H9 (cell line): ENCODE data around the gene ANKRD11. TPM values are rescaled to one million over a fixed set of nuclear protein-coding genes. Genes with fewer than 3 reads are reported as not detected.

Experiments used
- DNase-seq: peaks from one replicate; pipeline ENCODE4 v3.0.0-alpha.2; 2017
- H2AFZ ChIP-seq: one replicate; pipeline ENCODE4 v1.6.1; 2013; ENCODE audit warnings: mild to moderate bottlenecking, low read length, control low read depth, moderate library complexity
- H2AK5ac ChIP-seq: 2 replicates; pipeline ENCODE4 v1.6.1; 2013; ENCODE audit warnings: low read length, control low read depth, mixed read lengths; ENCODE audit not compliant: insufficient read length
- H2BK120ac ChIP-seq: one replicate; pipeline ENCODE4 v1.6.1; 2013; ENCODE audit warnings: low read depth, mild to moderate bottlenecking, low read length, control low read depth, inconsistent platforms; ENCODE audit not compliant: poor library complexity, severe bottlenecking
- H2BK12ac ChIP-seq: 2 replicates; pipeline ENCODE4 v1.6.1; 2013; ENCODE audit warnings: low read length, control low read depth, mixed read lengths, low read depth; ENCODE audit not compliant: insufficient read length
- H2BK15ac ChIP-seq: 2 replicates; pipeline ENCODE4 v1.6.1; 2013; ENCODE audit warnings: low read depth, low read length, control low read depth
- H2BK20ac ChIP-seq: one replicate; pipeline ENCODE4 v1.6.1; 2013; ENCODE audit warnings: low read depth, mild to moderate bottlenecking, low read length, control low read depth, inconsistent platforms; ENCODE audit not compliant: poor library complexity, severe bottlenecking
- H2BK5ac ChIP-seq: 2 replicates; pipeline ENCODE4 v1.6.1; 2013; ENCODE audit warnings: low read length, control low read depth, mixed read lengths; ENCODE audit not compliant: insufficient read length
- H3K14ac ChIP-seq: 2 replicates; pipeline ENCODE4 v1.6.1; 2013; ENCODE audit warnings: low read length, control low read depth; ENCODE audit not compliant: insufficient read depth
- H3K18ac ChIP-seq: 2 replicates; pipeline ENCODE4 v1.6.1; 2013; ENCODE audit warnings: low read depth, mild to moderate bottlenecking, mixed read lengths, low read length, control low read depth; ENCODE audit not compliant: insufficient read length
- H3K23ac ChIP-seq: 2 replicates; pipeline ENCODE4 v1.6.1; 2013; ENCODE audit warnings: low read length, control low read depth, mixed read lengths, low read depth; ENCODE audit not compliant: insufficient read length
- H3K23me2 ChIP-seq: 2 replicates; pipeline ENCODE4 v1.6.1; 2013; ENCODE audit warnings: low read depth, mild to moderate bottlenecking, mixed read lengths, low read length, control low read depth; ENCODE audit not compliant: insufficient read length, poor library complexity, severe bottlenecking
- H3K27ac ChIP-seq: 2 replicates; pipeline ENCODE4 v1.5.1; 2013; ENCODE audit warnings: low read length, control low read depth, mixed read lengths, low read depth; ENCODE audit not compliant: insufficient read length
- H3K27me3 ChIP-seq: 2 replicates; pipeline ENCODE4 v1.6.1; 2013; ENCODE audit warnings: low read length, control low read depth, inconsistent platforms; ENCODE audit not compliant: insufficient read depth
- H3K4ac ChIP-seq: 2 replicates; pipeline ENCODE4 v1.6.1; 2013; ENCODE audit warnings: low read depth, mild to moderate bottlenecking, control low read depth, inconsistent platforms, low read length, moderate library complexity
- H3K4me1 ChIP-seq: 2 replicates; pipeline ENCODE4 v1.6.1; 2013; ENCODE audit warnings: low read length, control low read depth, inconsistent platforms; ENCODE audit not compliant: insufficient read depth
- H3K4me2 ChIP-seq: 2 replicates; pipeline ENCODE4 v1.6.1; 2013; ENCODE audit warnings: low read length, control low read depth, mixed read lengths; ENCODE audit not compliant: insufficient read length, insufficient read depth
- H3K56ac ChIP-seq: 2 replicates; pipeline ENCODE4 v1.6.1; 2013; ENCODE audit warnings: low read depth, mild to moderate bottlenecking, mixed read lengths, low read length, control low read depth; ENCODE audit not compliant: insufficient read length
- H3K79me1 ChIP-seq: 2 replicates; pipeline ENCODE4 v1.6.1; 2013; ENCODE audit warnings: low read depth, mild to moderate bottlenecking, moderate library complexity, low read length, control low read depth, inconsistent platforms; ENCODE audit not compliant: insufficient read depth, poor library complexity, severe bottlenecking
- H3K79me2 ChIP-seq: 2 replicates; pipeline ENCODE4 v1.6.1; 2013; ENCODE audit warnings: low read length, control low read depth, inconsistent platforms; ENCODE audit not compliant: insufficient read depth
- H3K9ac ChIP-seq: 2 replicates; pipeline ENCODE4 v1.6.1; 2013; ENCODE audit warnings: low read length, control low read depth, mixed read lengths; ENCODE audit not compliant: insufficient read length; ENCODE audit errors: extremely low read depth
- H3K9me3 ChIP-seq: one replicate; pipeline ENCODE4 v1.6.1; 2013; ENCODE audit warnings: low read depth, low read length, inconsistent platforms; ENCODE audit not compliant: control insufficient read depth
- H3T11ph ChIP-seq: one replicate; pipeline ENCODE4 v1.6.1; 2013; ENCODE audit warnings: mild to moderate bottlenecking, low read length, control low read depth, inconsistent platforms
- H4K20me1 ChIP-seq: one replicate; pipeline ENCODE4 v1.6.1; 2013; ENCODE audit not compliant: control insufficient read depth, insufficient read length, insufficient read depth
- H4K5ac ChIP-seq: 2 replicates; pipeline ENCODE4 v1.6.1; 2013; ENCODE audit warnings: low read depth, mild to moderate bottlenecking, mixed read lengths, low read length, control low read depth; ENCODE audit not compliant: insufficient read length
- H4K8ac ChIP-seq: replicated peaks from 2 replicates; pipeline ENCODE4 v1.6.1; 2013; ENCODE audit warnings: low read length, control low read depth, mixed read lengths, low read depth; ENCODE audit not compliant: insufficient read length
- H4K91ac ChIP-seq: 2 replicates; pipeline ENCODE4 v1.6.1; 2013; ENCODE audit warnings: low read depth, mild to moderate bottlenecking, moderate library complexity, mixed read lengths, low read length, control low read depth; ENCODE audit not compliant: insufficient read length
- H3K27ac Mint-ChIP-seq, 3 experiments: 2 replicates in 2 of 3; 3 replicates in 1 of 3; pipeline ENCODE4 v1.8.0; 2020 to 2021; ENCODE audit warnings: mixed read lengths in 3 of 3, mild to moderate bottlenecking in 1 of 3, moderate library complexity in 1 of 3
- H3K27me3 Mint-ChIP-seq: 2 replicates; pipeline ENCODE4 v1.8.0; 2021; ENCODE audit warnings: low read depth, mild to moderate bottlenecking, moderate library complexity, mixed read lengths
- H3K36me3 Mint-ChIP-seq, 3 experiments: 2 replicates in 2 of 3; 3 replicates in 1 of 3; pipeline ENCODE4 v1.8.0; 2020 to 2021; ENCODE audit warnings: low read depth in 3 of 3, mixed read lengths in 3 of 3; ENCODE audit not compliant: insufficient read depth in 1 of 3
- H3K4me1 Mint-ChIP-seq, 2 experiments: 2 replicates each; pipeline ENCODE4 v1.8.0; 2020; ENCODE audit warnings: mixed read lengths in 2 of 2
- H3K4me3 Mint-ChIP-seq, 2 experiments: 2 replicates in 1 of 2; 3 replicates in 1 of 2; pipeline ENCODE4 v1.8.0; 2020 to 2021; ENCODE audit warnings: mild to moderate bottlenecking in 2 of 2, mixed read lengths in 2 of 2, moderate library complexity in 1 of 2
- H3K9me3 Mint-ChIP-seq, 2 experiments: 2 replicates in 1 of 2; 3 replicates in 1 of 2; pipeline ENCODE4 v1.8.0; 2020; ENCODE audit warnings: mild to moderate bottlenecking in 2 of 2, mixed read lengths in 2 of 2, moderate library complexity in 1 of 2
- CTCF ChIP-seq: fragments of 200-600 bp; sonication (generic); conservative IDR thresholded peaks from 3 replicates; pipeline ENCODE4 v1.8.0; 2021; ENCODE audit warnings: antibody characterized with exemption, mild to moderate bottlenecking
- WGBS: extraction: QIAGEN DNeasy Blood & Tissue Kit; methylation state at CpG from one replicate; pipeline ENCODE4 v1.1.7; 2013; ENCODE audit warnings: missing lambda C conversion rate, low lambda C conversion rate, mixed read lengths; ENCODE audit not compliant: insufficient read length; ENCODE audit errors: extremely low coverage; 5-methylcytosine and 5-hydroxymethylcytosine counted together
- total RNA-seq: library from RNA; stranded (reverse); gene quantifications from 2 replicates; pipeline ENCODE4 v1.2.1, GENCODE V29; 2021

Gene ANKRD11
- total RNA-seq, 1 experiment from 2014 or later = 181 TPM

GRCh38 chr16:89522287-89522686 lies 31.9 kb upstream of the ANKRD11 start:
- H3K79me1 ChIP-seq = peaks cover 6% of the 10 kb centered on the region
- H3K4me1 ChIP-seq = no peaks in the 10 kb centered on the region
- H3K27me3 Mint-ChIP-seq = no peaks in the 10 kb centered on the region
- WGBS = no CpG with 5 or more reads among the region's 31 CpGs
- no peaks in the 10 kb centered on the region for H3K9me3 ChIP-seq
- H4K91ac ChIP-seq = no peak overlapping the region
- H3K27ac ChIP-seq = no peak overlapping the region
- no peak overlapping the region for H2BK12ac ChIP-seq
- H3K23ac ChIP-seq = no peak overlapping the region
- H3K56ac ChIP-seq = no peak overlapping the region
- no peak overlapping the region for H3K4me2 ChIP-seq
- peaks cover 7% of the 10 kb centered on the region; the same call in 1 of the 2 replicates for H3K79me2 ChIP-seq
- peaks cover 52 to 94% (median 85%) of the 10 kb centered on the region in 3 experiments; a peak in 6 of 7 replicates for H3K36me3 Mint-ChIP-seq
- H3K9ac ChIP-seq = no peak overlapping the region
- H3K18ac ChIP-seq = no peak overlapping the region
- H3K4ac ChIP-seq = no peak overlapping the region
- no peak overlapping the region for H2BK20ac ChIP-seq
- H2BK15ac ChIP-seq = no peak overlapping the region
- H3K14ac ChIP-seq = no peak overlapping the region
- H4K20me1 ChIP-seq = peaks cover 2% of the 10 kb centered on the region
- H4K5ac ChIP-seq = no peak overlapping the region
- no peaks in the 10 kb centered on the region; the same call in 1 of the 2 replicates for H3K27me3 ChIP-seq
- no peak overlapping the region for H2AK5ac ChIP-seq
- peak; percentile 57 for DNase-seq
- no peaks in the 10 kb centered on the region for H3K9me3 Mint-ChIP-seq
- H3K27ac Mint-ChIP-seq = no peak overlapping the region
- no peak overlapping the region for H2BK5ac ChIP-seq
- no peak overlapping the region for H2AFZ ChIP-seq
- no peak overlapping the region for H2BK120ac ChIP-seq
- no peak for TF ChIP-seq CTCF
- no peak overlapping the region for H3K4me3 Mint-ChIP-seq
- no peaks in the 10 kb centered on the region for H3K23me2 ChIP-seq
- H3K4me1 Mint-ChIP-seq = peaks cover 6 to 7% of the 10 kb centered on the region in 2 experiments; a peak in 2 of 4 replicates
- no peak overlapping the region for H3T11ph ChIP-seq
- no peak overlapping the region for H4K8ac ChIP-seq
